ENCODE results near the gene TSLP.
A peak's percentile ranks its signal among the peaks of the same experiment; 100 is the strongest.

The TSLP gene

GRCh38 chr5:111071413-111071812 lies at the start of gene TSLP:
TSS of gene TSLP (plus strand) at chr5:111071713. CDS start at chr5:111071891, 178 bp downstream.
- no peak for DNase-seq

DNA sequence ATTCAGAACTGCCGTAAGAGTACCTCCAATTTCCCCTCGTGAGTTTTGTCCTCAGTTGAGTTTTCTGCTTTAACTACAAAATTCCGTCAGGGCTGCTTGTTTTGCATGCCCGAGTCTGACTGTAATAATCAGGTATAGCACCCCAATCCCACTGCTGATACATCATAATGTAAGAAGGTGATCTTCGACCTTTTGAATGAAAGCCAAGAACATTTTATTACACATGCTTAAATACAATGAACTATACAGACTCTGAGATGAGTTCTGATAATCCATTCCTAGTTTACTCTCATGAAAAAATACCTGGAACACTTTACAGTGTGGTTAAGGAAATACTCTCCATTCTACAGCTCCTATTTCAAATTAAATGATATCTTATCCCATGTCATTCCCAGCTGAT lies 49.2 kb upstream of the TSLP start:
- DNase-seq: no peak

DNA sequence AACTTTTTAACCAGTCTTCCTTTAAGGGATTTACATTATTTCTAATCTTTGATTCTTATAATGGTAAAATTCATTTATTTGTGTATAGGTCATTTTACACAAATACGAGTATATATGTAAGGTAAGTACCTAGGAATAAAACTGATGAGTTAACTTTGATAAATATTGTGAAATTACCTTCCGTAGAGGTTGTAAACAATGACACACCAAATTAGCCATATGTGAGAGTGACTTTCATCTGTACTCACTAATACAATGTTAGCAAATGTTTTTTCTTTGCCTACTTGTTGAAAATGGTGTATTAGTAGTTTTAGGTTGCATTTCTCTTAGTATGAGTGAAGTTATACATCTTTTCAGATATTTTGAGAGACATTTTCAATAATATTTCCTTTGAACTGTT lies 42.6 kb upstream of the TSLP start:
- DNase-seq: no peak

DNA sequence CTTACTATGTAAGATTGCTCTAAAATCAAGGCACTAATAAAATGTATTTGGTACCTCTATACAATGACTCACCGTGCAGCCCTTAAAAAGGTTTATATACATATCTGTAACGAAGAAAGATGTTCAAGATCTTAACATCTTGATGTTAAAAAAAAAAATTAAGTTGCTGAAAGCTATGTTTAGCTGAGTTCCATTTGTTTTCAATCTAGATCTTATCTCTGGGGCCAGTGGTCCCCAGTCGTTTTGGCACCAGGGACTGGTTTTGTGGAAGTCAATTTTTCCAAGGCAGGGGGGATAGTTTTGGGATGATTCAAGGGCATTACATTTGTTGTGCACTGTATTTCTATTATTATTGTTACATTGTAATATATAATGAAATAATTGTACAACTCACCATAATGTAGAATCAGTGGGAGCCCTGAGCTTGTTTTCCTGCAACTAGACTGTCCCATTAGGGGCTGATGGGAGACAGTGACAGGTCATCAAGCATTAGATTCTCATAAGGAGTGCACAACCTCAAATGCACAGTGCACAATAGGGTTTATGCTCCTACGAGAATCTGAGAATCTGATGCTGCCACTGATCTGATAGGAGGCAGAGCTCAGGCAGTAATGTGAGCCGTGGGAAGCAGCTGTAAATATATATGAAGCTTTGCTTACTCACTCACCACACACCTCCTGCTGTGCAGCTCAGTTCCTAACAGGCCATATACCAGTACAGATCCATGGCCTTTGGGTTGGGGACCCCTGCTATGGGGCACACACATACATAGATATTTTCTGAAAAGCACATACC lies 27.6 kb upstream of the TSLP start:
- no peak for DNase-seq

DNA sequence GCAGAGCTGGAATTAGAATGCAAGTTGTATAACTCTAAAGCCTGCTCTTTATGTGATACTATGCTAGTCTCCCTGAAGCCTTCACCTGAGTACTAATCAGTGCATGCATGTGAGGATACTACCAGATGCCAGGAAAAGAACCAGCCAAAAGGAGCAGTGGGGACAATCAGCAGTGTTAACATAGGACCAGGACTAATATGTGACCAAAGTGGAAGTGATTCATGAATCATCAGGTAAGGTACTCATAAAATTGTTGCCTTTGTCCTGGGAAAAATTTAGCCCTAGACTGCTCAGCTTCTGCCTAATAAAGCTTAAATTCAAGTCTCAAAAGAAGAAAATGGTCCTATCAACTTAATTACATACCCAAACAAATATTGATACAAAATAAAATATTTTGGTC lies 13.4 kb upstream of the TSLP start:
- DNase-seq: no peak

DNA sequence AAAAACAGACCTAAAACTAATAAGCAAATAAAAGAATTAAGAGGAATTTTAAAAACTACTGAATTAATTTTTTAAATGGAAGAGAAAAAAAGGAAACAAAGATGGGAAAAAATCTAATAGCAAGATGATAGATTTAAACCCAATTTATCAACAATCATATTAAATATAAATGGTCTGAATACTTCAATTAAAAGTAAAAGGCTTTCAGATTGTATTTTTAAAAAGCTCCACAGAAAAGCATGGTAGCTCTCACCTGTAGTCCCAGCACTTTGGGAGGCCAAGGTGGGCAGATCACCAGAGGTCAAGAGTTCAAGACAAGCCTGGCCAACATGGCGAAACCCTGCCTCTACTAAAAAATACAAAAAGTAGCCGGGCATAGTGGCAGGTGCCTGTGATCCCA lies 11.3 kb upstream of the TSLP start:
- no peak for DNase-seq

DNA sequence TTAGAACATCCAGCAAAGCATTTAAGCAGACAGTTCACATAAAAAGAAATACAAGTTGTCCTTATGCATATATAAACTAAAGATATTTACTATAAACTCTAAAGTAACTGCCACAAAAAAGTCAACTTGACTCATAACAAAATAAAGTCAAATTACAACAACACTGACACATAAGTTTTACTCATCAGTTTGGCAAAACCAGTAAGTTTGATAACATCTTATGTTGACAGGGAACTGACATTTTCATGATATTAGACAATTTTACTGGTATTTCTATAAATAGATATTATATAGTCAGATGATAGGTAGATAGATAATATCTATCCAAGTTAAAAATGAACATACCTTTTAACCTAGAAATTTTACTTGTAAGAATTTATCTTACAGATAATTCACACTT lies 9.9 kb upstream of the TSLP start:
- no peak for DNase-seq

- DNase-seq: no peak
These were observed 7.7 kb upstream of the TSLP start for GRCh38 chr5:111063709-111064322.

DNA sequence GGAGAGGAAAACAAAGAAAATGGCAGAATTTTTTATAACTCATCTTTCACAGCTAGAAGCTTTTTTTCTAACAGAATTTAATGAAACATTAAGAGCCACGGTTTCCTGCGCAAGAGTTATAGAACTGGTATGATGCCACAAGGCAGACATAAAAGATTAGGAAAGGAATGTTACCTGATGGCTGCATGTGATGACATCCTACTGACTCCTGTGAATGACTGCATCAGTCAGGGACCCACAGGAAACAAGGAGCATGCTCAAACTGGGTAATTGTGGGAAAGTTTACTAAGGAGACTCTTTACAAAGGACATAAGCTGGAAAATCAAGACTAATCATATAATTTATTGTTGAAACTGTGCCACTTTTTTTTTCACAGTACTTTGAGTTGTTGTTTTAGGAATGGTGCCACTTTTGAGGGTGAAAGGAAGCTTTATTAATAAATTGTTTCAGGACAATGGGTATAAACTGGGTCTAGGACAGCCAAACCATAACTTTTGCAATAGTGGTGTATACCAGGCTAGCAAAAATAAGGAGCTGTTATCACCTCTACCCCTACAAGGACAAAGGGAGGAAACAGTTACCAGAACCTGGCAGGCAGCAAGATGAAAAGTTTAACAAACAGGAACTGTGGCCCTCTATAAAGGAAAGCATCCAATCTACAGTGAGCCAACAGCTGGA lies 5.1 kb upstream of the TSLP start:
- no peak for DNase-seq

- DNase-seq: no peak
These were observed 3.3 kb upstream of the TSLP start for GRCh38 chr5:111068213-111068612.

- no peak for DNase-seq
These were observed 1.7 kb upstream of the TSLP start for GRCh38 chr5:111069839-111070238.

GRCh38 chr5:111070272-111071134 lies 1.0 kb upstream of the TSLP start:
- no peak for DNase-seq

DNA sequence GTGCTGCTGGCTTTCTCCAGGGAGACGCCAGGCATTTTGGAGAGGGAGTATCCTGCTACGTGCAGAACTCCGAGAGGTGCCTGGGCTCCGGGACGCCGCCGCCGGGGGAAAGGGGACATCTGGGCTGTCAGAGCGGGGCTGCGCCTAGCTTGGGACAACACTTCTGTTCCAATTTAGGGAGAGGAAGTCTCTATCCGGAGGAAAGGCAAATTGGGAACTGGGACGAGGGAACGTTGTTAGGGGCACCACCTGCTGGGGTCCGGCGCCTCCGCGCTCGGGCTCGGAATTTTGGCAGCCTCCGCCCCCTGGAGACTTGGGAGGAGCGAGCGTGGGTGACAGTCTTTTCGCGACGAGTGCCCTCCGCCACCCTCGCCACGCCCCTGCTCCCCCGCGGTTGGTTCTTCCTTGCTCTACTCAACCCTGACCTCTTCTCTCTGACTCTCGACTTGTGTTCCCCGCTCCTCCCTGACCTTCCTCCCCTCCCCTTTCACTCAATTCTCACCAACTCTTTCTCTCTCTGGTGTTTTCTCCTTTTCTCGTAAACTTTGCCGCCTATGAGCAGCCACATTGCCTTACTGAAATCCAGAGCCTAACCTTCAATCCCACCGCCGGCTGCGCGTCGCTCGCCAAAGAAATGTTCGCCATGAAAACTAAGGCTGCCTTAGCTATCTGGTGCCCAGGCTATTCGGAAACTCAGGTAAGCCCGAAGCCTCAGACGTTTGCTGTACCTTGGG lies 1.6 kb downstream of the TSLP start:
- peak; percentile 30 for DNase-seq

DNA sequence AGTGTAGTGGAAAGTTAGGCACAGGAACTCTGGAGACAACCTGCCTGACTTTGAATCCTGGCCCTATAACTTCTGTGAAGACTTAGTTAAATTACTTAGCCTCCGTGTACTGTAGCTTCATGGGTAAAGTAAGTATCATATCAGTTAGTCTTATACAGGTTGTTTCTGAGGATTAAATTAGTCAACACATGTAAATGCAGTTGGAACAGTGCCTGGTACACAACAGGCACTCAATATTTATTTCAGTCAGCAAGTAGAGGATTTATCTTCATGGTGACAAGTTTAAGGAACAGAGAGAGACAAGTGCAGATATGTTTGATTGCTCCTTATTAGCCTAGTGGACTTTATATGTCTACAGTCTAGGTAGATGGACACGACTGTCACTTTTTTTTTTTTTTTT lies 2.7 kb downstream of the TSLP start:
- no peak for DNase-seq

GRCh38 chr5:111075520-111075919 lies 4.0 kb downstream of the TSLP start:
- DNase-seq: no peak

DNA sequence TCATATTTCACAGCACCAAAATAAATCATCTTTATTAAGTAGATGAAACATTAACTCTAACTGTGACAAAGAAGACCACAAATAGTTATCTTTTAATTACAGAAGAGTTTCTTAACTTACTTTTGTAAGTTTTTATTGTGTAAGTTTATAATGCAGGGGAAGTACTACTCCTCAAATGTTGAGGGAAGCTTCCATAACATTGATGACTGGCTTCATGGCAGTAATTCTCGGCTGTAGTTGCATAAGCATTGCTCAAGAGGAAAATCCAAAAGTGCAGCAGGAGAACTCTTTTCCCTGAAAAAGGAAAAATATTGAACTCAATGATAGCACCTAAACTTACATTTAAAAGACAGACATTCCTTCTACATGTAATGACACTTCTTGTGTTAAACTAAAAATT lies 4.6 kb downstream of the TSLP start:
- DNase-seq: no peak

- no peak for DNase-seq
These were observed 6.2 kb downstream of the TSLP start for GRCh38 chr5:111077678-111078077.

- no peak for DNase-seq
These were observed 8.3 kb downstream of the TSLP start for GRCh38 chr5:111079846-111080245.

- DNase-seq: no peak
These were observed 11.8 kb downstream of the TSLP start for GRCh38 chr5:111083323-111083722.

DNA sequence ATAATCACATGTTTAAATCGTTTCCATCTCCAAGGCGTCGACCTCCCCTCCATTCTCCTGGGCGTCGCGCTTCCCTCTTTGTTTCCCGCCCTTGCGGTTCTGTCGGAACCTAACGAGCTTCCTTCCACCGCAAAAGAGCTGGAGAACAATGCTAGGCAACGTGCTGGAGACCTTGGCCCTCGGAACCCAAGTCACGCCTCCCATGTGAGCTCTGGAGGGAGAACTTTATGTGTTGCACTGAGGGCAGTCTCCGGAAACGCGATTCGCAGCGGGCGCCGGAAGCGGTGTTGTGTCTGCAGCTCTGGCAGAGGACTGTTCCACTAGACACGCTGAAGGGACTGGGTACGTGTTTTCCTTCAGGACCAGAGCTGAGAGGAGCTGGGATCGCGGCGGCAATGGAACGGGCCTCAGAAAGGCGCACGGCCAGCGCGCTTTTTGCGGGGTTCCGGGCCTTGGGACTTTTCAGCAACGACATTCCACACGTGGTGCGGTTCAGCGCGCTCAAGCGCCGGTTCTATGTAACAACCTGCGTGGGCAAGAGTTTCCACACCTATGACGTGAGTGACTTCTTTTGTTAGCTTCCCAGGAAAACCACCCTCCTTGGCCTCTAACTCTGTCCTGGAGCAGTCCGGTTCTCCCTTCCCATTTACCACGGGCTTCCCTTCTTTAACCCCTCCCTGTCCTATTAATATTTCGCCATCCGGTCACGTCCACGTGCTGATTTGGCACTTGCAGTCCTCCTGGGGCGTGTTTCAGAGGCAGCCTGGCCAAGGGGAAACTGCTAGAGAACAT lies 20.7 kb downstream of the TSLP start, which contains the start of gene WDR36:
Gene WDR36, plus strand, starts transcription at position 287 of the 792 bp plus-strand sequence. Its CDS starts 109 bp downstream, at position 396.
- peak; percentile 88 for DNase-seq

DNA sequence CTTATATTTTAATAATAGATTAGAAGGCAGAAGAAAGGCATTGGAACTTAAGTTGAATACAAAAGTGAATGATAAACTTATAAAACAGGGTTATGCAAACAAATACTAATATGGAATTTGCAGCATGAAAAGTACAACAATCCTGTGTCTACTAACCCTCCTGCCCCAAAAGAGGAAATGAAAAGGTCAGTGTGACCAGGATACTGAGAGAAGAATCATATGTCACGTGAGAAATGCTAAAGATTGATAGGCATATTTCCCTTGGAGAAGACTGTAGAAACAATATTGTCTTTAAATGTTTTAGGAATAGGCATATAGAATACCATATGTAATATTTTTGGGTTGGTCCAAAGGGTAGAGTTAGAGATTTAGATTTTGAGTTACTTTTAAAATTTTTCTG lies 24.5 kb downstream of the TSLP start:
- no peak for DNase-seq
